GM23248 (cell line): Measurements from ENCODE around the gene SRRT. TPM values are rescaled to one million over a fixed set of nuclear protein-coding genes. Genes with fewer than 3 reads are reported as not detected.

ENCODE experiments used
- DNase-seq: peaks from one replicate; pipeline ENCODE4 v3.0.0-alpha.2; 2015
- H2AFZ ChIP-seq: fragments of 200-600 bp; sonication (generic); 2 replicates; pipeline ENCODE4 v1.6.1; 2016; ENCODE audit warnings: antibody characterized with exemption
- H3F3A ChIP-seq: fragments of 200-600 bp; sonication (generic); 2 replicates; pipeline ENCODE4 v1.6.1; 2016; ENCODE audit warnings: mild to moderate bottlenecking, antibody characterized with exemption, mixed run types; ENCODE audit not compliant: insufficient read depth
- H3K27ac ChIP-seq: fragments of 200-600 bp; sonication (generic); 2 replicates; pipeline ENCODE4 v1.5.1; 2016; ENCODE audit warnings: mild to moderate bottlenecking
- H3K27me3 ChIP-seq: fragments of 200-600 bp; sonication (generic); replicated peaks from 2 replicates; pipeline ENCODE4 v1.6.1; 2016; ENCODE audit warnings: mild to moderate bottlenecking; ENCODE audit not compliant: insufficient read depth
- H3K36me3 ChIP-seq: fragments of 200-600 bp; sonication (generic); 2 replicates; pipeline ENCODE4 v1.6.1; 2016; ENCODE audit warnings: low read depth, mild to moderate bottlenecking
- H3K4me1 ChIP-seq: fragments of 200-600 bp; sonication (generic); 2 replicates; pipeline ENCODE4 v1.6.1; 2016; ENCODE audit warnings: mild to moderate bottlenecking; ENCODE audit not compliant: insufficient read depth
- H3K4me2 ChIP-seq: fragments of 200-600 bp; sonication (generic); one replicate; pipeline ENCODE4 v1.6.1; 2016; ENCODE audit warnings: mild to moderate bottlenecking; ENCODE audit not compliant: unreplicated experiment
- H3K4me3 ChIP-seq: fragments of 200-600 bp; sonication (generic); 2 replicates; pipeline ENCODE4 v1.5.1; 2016; ENCODE audit warnings: mild to moderate bottlenecking
- H3K79me2 ChIP-seq: fragments of 200-600 bp; sonication (generic); 2 replicates; pipeline ENCODE4 v1.6.1; 2016; ENCODE audit warnings: mild to moderate bottlenecking; ENCODE audit not compliant: insufficient read depth
- H3K9ac ChIP-seq: fragments of 200-600 bp; sonication (generic); 2 replicates; pipeline ENCODE4 v1.6.1; 2016; ENCODE audit warnings: mild to moderate bottlenecking
- H3K9me2 ChIP-seq: fragments of 200-600 bp; sonication (generic); 2 replicates; pipeline ENCODE4 v1.6.1; 2016; ENCODE audit warnings: mixed run types, mild to moderate bottlenecking, moderate library complexity; ENCODE audit not compliant: insufficient read depth
- H3K9me3 ChIP-seq: fragments of 200-600 bp; sonication (generic); one replicate; pipeline ENCODE4 v1.6.1; 2017; ENCODE audit warnings: low read depth
- H4K20me1 ChIP-seq: fragments of 200-600 bp; sonication (generic); 2 replicates; pipeline ENCODE4 v1.6.0; 2016; ENCODE audit not compliant: insufficient read depth
- EZH2 ChIP-seq: fragments of 200-600 bp; sonication (generic); IDR thresholded peaks from 2 replicates; pipeline ENCODE4 v1.6.1; 2018; ENCODE audit warnings: antibody characterized with exemption, mild to moderate bottlenecking; ENCODE audit not compliant: insufficient read depth, poor library complexity, severe bottlenecking
- EZH2phosphoT487 ChIP-seq: fragments of 200-600 bp; sonication (generic); IDR thresholded peaks from 2 replicates; pipeline ENCODE4 v1.6.1; 2018; ENCODE audit warnings: antibody characterized with exemption, moderate library complexity, mild to moderate bottlenecking, low read depth; ENCODE audit not compliant: insufficient read depth
- WGBS, 2 experiments: methylation state at CpG; one replicate each; pipeline ENCODE4 v1.1.6; 2015 to 2017; ENCODE audit warnings: low lambda C conversion rate in 2 of 2, low coverage in 1 of 2; ENCODE audit errors: missing lambda C conversion rate in 2 of 2; 5-methylcytosine and 5-hydroxymethylcytosine counted together
- in situ Hi-C: fragments of 300-500 bp; cut with MboI; formaldehyde crosslinking; loops from 2 replicates; pipeline ENCODE4 v1.15.0; 2020
- polyA plus RNA-seq: library from polyadenylated mRNA; unstranded; fragments of >200 nt; fragmentation: Nextera tagmentation; extraction: Ambion mirVana; gene quantifications from 2 replicates; pipeline ENCODE4 v1.2.1, GENCODE V29; 2016
- total RNA-seq: library from RNA; depleted of rRNA; stranded (reverse); fragments of >200 nt; shearing (Covaris generic); gene quantifications from 2 replicates; pipeline ENCODE4 v1.2.3, GENCODE V29; 2014

The SRRT gene
- total and polyA plus RNA-seq, 2 experiments from 2014 or later: 57.1 to 74.9 TPM

GRCh38 chr7:100892364-100893317 lies 17.7 kb downstream of the SRRT start:
- peaks cover 16% of the 10 kb centered on the region for H3K79me2 ChIP-seq
- H3K4me1 ChIP-seq: peaks cover 11% of the 10 kb centered on the region
- TF ChIP-seq EZH2phosphoT487 (no peak), EZH2 (no peak)
- no peak overlapping the region for H2AFZ ChIP-seq
- H3K4me3 ChIP-seq: no peak overlapping the region
- no peaks in the 10 kb centered on the region for H3K9me3 ChIP-seq
- H3K9ac ChIP-seq: no peak overlapping the region
- H3K27ac ChIP-seq: no peak overlapping the region
- H3K4me2 ChIP-seq: no peak overlapping the region
- no peaks in the 10 kb centered on the region for H3K9me2 ChIP-seq
- no peak for DNase-seq
- H4K20me1 ChIP-seq: no peaks in the 10 kb centered on the region
- WGBS, 2 experiments: 78% methylated on average over 38 to 42 of the region's 44 CpGs
- in situ Hi-C loops: no loop called here
- H3F3A ChIP-seq: 0 out of 2 replicates have a peak, but pooled peaks cover 8% of the 10 kb centered on the region
- peaks cover 7% of the 10 kb centered on the region; the same call in 1 of the 2 replicates for H3K36me3 ChIP-seq
- H3K27me3 ChIP-seq: peaks cover 19% of the 10 kb centered on the region

GRCh38 chr7:100893318-100893895 lies 18.5 kb downstream of the SRRT start:
- H3K27ac ChIP-seq: no peak overlapping the region
- H3K9ac ChIP-seq: no peak overlapping the region
- no peak overlapping the region for H3K4me2 ChIP-seq
- no peak for DNase-seq
- H3K9me2 ChIP-seq: no peaks in the 10 kb centered on the region
- no peaks in the 10 kb centered on the region for H3K9me3 ChIP-seq
- peaks cover 3% of the 10 kb centered on the region for H3K4me1 ChIP-seq
- TF ChIP-seq EZH2phosphoT487: no peak
- no peak for TF ChIP-seq EZH2
- WGBS, 2 experiments: 84 to 85% methylated on average over 26 to 29 of the region's 32 CpGs
- no peaks in the 10 kb centered on the region for H3K36me3 ChIP-seq
- H3K27me3 ChIP-seq: peaks cover 27% of the 10 kb centered on the region
- no peaks in the 10 kb centered on the region for H4K20me1 ChIP-seq
- 0 out of 2 replicates have a peak, but pooled peaks cover 5% of the 10 kb centered on the region for H3F3A ChIP-seq
- no peak overlapping the region for H3K4me3 ChIP-seq
- H3K79me2 ChIP-seq: peaks cover 8% of the 10 kb centered on the region
- in situ Hi-C loops: no loop called here
- no peak overlapping the region for H2AFZ ChIP-seq

- H3K4me3 ChIP-seq: no peak overlapping the region
- 43 to 52% methylated on average over 23 to 39 of the region's 40 CpGs for WGBS, 2 experiments
- H2AFZ ChIP-seq: no peak overlapping the region
Measured at GRCh38 chr7:100893910-100894721, 19.2 kb downstream of the SRRT start.

More at GRCh38 chr7:100893910-100894721, 19.2 kb downstream of the SRRT start:
- H3K27me3 ChIP-seq: peaks cover 28% of the 10 kb centered on the region
- DNase-seq: no peak
- no peaks in the 10 kb centered on the region for H3K9me3 ChIP-seq
- H3K4me1 ChIP-seq: peaks cover 3% of the 10 kb centered on the region; the same call in 1 of the 2 replicates
- in situ Hi-C loops: no loop called here
- no peak overlapping the region for H3K4me2 ChIP-seq
- peaks cover 1% of the 10 kb centered on the region for H3K79me2 ChIP-seq
- no peaks in the 10 kb centered on the region for H3K9me2 ChIP-seq
- no peak for TF ChIP-seq EZH2phosphoT487
- TF ChIP-seq EZH2: no peak
- 0 out of 2 replicates have a peak, but pooled peaks cover 5% of the 10 kb centered on the region for H3F3A ChIP-seq
- no peak overlapping the region for H3K27ac ChIP-seq
- no peak overlapping the region for H3K9ac ChIP-seq
- no peaks in the 10 kb centered on the region for H3K36me3 ChIP-seq
- no peaks in the 10 kb centered on the region for H4K20me1 ChIP-seq
